ENCODE measurements around the gene FOXN1. TPM values are rescaled to one million over a fixed set of nuclear protein-coding genes. Genes with fewer than 3 reads are reported as not detected.

The FOXN1 gene
- total RNA-seq, 1 experiment from 2014 or later: not detected

DNA sequence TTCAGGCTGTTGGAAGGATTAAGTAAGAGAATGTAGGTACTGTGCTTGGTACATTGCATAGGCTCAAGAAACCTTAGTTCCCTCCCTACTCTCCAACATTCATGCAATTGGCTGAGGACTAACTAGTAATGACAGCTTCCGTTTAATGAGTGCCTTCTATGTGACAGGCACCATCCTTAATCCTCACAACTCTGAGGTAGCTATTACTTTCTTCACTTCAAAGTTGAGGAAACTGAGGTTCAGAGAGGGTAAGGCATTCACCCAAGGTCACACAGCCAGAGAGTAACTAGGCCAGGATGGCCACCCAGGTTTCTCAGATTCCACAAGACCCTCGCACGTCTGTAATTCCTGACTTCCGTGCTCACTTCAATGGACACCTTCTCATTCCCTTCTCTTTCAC, 24.1 kb downstream of the FOXN1 start:
- no peak for DNase-seq
- no peak overlapping the region for H3K4me2 ChIP-seq (ENCODE audit: low read length)
- H3K9me2 ChIP-seq (replicated peaks; ENCODE audit: low read length): no peaks in the 10 kb centered on the region
- H3K4me3 ChIP-seq (ENCODE audit: low read length): no peak overlapping the region
- H3F3A ChIP-seq (ENCODE audit: low read length, unreplicated experiment): no peaks in the 10 kb centered on the region
- no peaks in the 10 kb centered on the region for H3K36me3 ChIP-seq (ENCODE audit: low read depth, low read length)
- BruUV-seq (replicated peaks): no TSS peak
- no peaks in the 10 kb centered on the region for H3K79me2 ChIP-seq (ENCODE audit: low read length)
- peaks cover 34% of the 10 kb centered on the region for H3K4me1 ChIP-seq (ENCODE audit: insufficient read depth, low read length)
- no peaks in the 10 kb centered on the region for H3K9me3 ChIP-seq (ENCODE audit: low read length)
- H3K27me3 ChIP-seq (ENCODE audit: low read length): no peaks in the 10 kb centered on the region
- H2AFZ ChIP-seq (ENCODE audit: low read length): no peak overlapping the region
- TF ChIP-seq EZH2phosphoT487 (IDR thresholded peaks at IDR 0.05; ENCODE audit: borderline replicate concordance, low read length): no peak
- TF ChIP-seq, protein P1, sequence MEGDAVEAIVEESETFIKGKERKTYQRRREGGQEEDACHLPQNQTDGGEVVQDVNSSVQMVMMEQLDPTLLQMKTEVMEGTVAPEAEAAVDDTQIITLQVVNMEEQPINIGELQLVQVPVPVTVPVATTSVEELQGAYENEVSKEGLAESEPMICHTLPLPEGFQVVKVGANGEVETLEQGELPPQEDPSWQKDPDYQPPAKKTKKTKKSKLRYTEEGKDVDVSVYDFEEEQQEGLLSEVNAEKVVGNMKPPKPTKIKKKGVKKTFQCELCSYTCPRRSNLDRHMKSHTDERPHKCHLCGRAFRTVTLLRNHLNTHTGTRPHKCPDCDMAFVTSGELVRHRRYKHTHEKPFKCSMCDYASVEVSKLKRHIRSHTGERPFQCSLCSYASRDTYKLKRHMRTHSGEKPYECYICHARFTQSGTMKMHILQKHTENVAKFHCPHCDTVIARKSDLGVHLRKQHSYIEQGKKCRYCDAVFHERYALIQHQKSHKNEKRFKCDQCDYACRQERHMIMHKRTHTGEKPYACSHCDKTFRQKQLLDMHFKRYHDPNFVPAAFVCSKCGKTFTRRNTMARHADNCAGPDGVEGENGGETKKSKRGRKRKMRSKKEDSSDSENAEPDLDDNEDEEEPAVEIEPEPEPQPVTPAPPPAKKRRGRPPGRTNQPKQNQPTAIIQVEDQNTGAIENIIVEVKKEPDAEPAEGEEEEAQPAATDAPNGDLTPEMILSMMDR (conservative IDR thresholded peaks at IDR 0.05; ENCODE audit: low read depth, low read length): no peak
- no peak for TF ChIP-seq EZH2 (IDR thresholded peaks at IDR 0.05; ENCODE audit: low read length, unreplicated experiment)
- no peaks in the 10 kb centered on the region for H4K20me1 ChIP-seq (ENCODE audit: low read length)
- no peak for ATAC-seq
- H3K9ac ChIP-seq (ENCODE audit: low read length): no peak overlapping the region
- intact Hi-C loops (cut with micrococcal nuclease): no loop called here
- H3K27ac ChIP-seq (ENCODE audit: low read length): no peak overlapping the region
- ChIA-PET POLR2A (ENCODE audit: unreplicated experiment) (no interaction called here), CTCF (no interaction called here)

DNA sequence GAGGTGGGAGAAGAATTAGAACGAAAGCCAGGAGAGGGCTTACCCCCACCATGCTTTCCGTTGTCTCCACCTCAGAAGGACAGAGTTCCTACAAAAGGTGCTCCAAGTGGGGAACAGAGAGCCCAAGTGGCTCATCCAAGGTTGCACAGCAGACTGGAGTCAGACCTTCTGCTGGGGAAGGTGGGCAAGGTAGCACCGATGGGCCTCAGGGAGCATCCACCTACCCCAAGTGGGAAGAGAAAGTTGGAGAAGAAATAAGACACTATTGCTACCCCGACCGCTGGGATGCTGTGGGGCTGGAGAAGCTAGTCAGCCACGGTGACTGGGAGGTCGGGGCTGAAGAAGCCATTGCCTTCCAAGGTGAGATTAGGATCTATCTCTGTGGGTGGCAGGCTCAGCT, 24.8 kb downstream of the FOXN1 start:
- CTCF ChIA-PET: no interaction called here
- H3K9ac ChIP-seq (ENCODE audit: low read length): no peak overlapping the region
- ATAC-seq: no peak
- H3K4me2 ChIP-seq (ENCODE audit: low read length): no peak overlapping the region
- POLR2A ChIA-PET (ENCODE audit: unreplicated experiment): no interaction called here
- intact Hi-C loops (cut with micrococcal nuclease): no loop called here
- H3F3A ChIP-seq (ENCODE audit: low read length, unreplicated experiment): no peaks in the 10 kb centered on the region
- no peaks in the 10 kb centered on the region for H3K79me2 ChIP-seq (ENCODE audit: low read length)
- no peaks in the 10 kb centered on the region for H3K9me3 ChIP-seq (ENCODE audit: low read length)
- no peaks in the 10 kb centered on the region for H3K9me2 ChIP-seq (replicated peaks; ENCODE audit: low read length)
- H4K20me1 ChIP-seq (ENCODE audit: low read length): no peaks in the 10 kb centered on the region
- no peak for TF ChIP-seq EZH2 (IDR thresholded peaks at IDR 0.05; ENCODE audit: low read length, unreplicated experiment)
- no peak for DNase-seq
- no peaks in the 10 kb centered on the region for H3K36me3 ChIP-seq (ENCODE audit: low read depth, low read length)
- no TSS peak for BruUV-seq (replicated peaks)
- H3K4me3 ChIP-seq (ENCODE audit: low read length): no peak overlapping the region
- peaks cover 27% of the 10 kb centered on the region for H3K4me1 ChIP-seq (ENCODE audit: insufficient read depth, low read length)
- H3K27ac ChIP-seq (ENCODE audit: low read length): no peak overlapping the region
- H3K27me3 ChIP-seq (ENCODE audit: low read length): no peaks in the 10 kb centered on the region
- no peak overlapping the region for H2AFZ ChIP-seq (ENCODE audit: low read length)

DNA sequence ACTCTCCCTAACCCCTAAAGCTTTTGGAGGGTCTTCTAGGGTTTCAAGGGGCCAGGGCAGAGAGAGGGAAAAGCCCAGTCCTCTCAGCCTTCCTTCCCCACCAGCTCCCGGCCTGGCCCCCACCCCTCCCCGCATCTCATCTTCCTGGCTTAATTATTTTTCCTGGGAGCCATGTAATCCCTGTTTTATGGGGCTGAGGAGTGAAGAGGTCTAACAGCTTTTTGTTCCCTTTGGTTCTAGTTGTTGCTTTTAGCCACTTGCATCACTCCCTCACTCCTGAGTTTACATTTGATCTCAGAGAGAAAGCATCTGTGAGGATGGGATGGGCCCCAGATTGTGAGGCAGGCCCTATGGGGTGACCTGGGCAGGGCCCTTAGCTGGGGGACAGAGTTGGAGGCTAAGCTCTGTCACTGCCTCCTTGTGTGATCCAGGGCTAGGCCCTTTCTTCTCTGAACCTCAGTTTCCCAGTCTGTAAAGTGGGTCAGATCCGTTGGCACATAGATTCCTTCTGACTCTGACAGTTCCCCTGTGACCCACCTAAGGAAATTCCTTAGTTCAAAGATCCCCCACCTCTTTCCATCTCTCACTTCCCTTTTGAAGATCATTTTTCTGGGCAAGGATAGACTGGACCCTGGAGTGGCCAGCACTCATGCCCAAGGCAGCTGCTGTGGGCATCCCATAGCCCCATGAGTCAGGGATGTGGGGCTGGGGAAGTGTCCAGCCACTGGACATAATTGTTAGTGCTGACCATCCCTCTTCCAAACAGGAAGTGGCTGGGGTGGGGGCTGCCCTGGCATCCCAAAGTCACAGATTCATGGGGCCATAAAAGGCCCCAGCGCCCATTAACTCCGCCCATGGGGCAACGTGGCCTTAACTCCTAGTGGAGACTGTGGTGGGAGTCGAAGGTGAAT, 26.2 kb downstream of the FOXN1 start:
- POLR2A ChIA-PET (ENCODE audit: unreplicated experiment): no interaction called here

More for the DNA sequence above, 26.2 kb downstream of the FOXN1 start:
- H3K27me3 ChIP-seq (ENCODE audit: low read length): no peaks in the 10 kb centered on the region
- no peak overlapping the region for H3K4me3 ChIP-seq (ENCODE audit: low read length)
- H4K20me1 ChIP-seq (ENCODE audit: low read length): no peaks in the 10 kb centered on the region
- no peak overlapping the region for H3K9ac ChIP-seq (ENCODE audit: low read length)
- H3K27ac ChIP-seq (ENCODE audit: low read length): no peak overlapping the region
- intact Hi-C loops (cut with micrococcal nuclease): no loop called here
- no peak overlapping the region for H3K4me2 ChIP-seq (ENCODE audit: low read length)
- H2AFZ ChIP-seq (ENCODE audit: low read length): no peak overlapping the region
- no peaks in the 10 kb centered on the region for H3K36me3 ChIP-seq (ENCODE audit: low read depth, low read length)
- ATAC-seq (no peak), DNase-seq (no peak)
- no peaks in the 10 kb centered on the region for H3K79me2 ChIP-seq (ENCODE audit: low read length)
- TF ChIP-seq, protein P1 (conservative IDR thresholded peaks at IDR 0.05; ENCODE audit: low read depth, low read length): no peak
- TF ChIP-seq EZH2 (IDR thresholded peaks at IDR 0.05; ENCODE audit: low read length, unreplicated experiment): no peak
- TF ChIP-seq EZH2phosphoT487 (IDR thresholded peaks at IDR 0.05; ENCODE audit: borderline replicate concordance, low read length): no peak
- no peaks in the 10 kb centered on the region for H3K9me2 ChIP-seq (replicated peaks; ENCODE audit: low read length)
- peaks cover 27% of the 10 kb centered on the region for H3K4me1 ChIP-seq (ENCODE audit: insufficient read depth, low read length)
- H3K9me3 ChIP-seq (ENCODE audit: low read length): no peaks in the 10 kb centered on the region
- CTCF ChIA-PET: no interaction called here
- no TSS peak for BruUV-seq (replicated peaks)
- no peaks in the 10 kb centered on the region for H3F3A ChIP-seq (ENCODE audit: low read length, unreplicated experiment)

All from PC-3 (cell line).